DND-41 (cell line): ENCODE data around the gene SV2B.
"Not testable (repeated sequence)": the region's sequence is repeated elsewhere in the genome, so short reads cannot be mapped to it uniquely, and the experiment has no call there.

ENCODE experiments used
- ATAC-seq: fragments of 200-7000 bp; cut with Tn5 transposase; 3 replicates; pipeline ENCODE4 v1.9.1; 2021; ENCODE audit warnings: low read depth; ENCODE audit not compliant: insufficient read depth
- DNase-seq: peaks from one replicate; pipeline ENCODE4 v3.0.0-alpha.2; 2020
- H2AFZ ChIP-seq: 2 replicates; pipeline ENCODE4 v1.6.0; 2012; ENCODE audit warnings: low read depth, low read length
- H3K27ac ChIP-seq: 2 replicates; pipeline ENCODE4 v1.5.1; 2012; ENCODE audit warnings: low read length, inconsistent platforms
- H3K27me3 ChIP-seq: fragments of 200-600 bp; sonication (generic); 2 replicates; pipeline ENCODE4 v1.6.0; 2012; ENCODE audit warnings: low read length, mild to moderate bottlenecking, inconsistent platforms; ENCODE audit not compliant: insufficient read depth, poor library complexity
- H3K36me3 ChIP-seq: 2 replicates; pipeline ENCODE4 v1.5.1; 2012; ENCODE audit warnings: low read length, inconsistent platforms; ENCODE audit not compliant: insufficient read depth
- H3K4me1 ChIP-seq: 2 replicates; pipeline ENCODE4 v1.5.1; 2012; ENCODE audit warnings: mild to moderate bottlenecking, low read length; ENCODE audit not compliant: insufficient read depth
- H3K4me2 ChIP-seq: 2 replicates; pipeline ENCODE4 v1.6.0; 2012; ENCODE audit warnings: mild to moderate bottlenecking, moderate library complexity, low read length, inconsistent platforms; ENCODE audit not compliant: insufficient read depth
- H3K4me3 ChIP-seq, 2 experiments: fragments of 200-600 bp in 1 of 2; shearing (Covaris generic) in 1 of 2; 2 replicates each; pipeline ENCODE4 v1.5.1; 2012 to 2016; ENCODE audit warnings: inconsistent platforms in 2 of 2, low read length in 2 of 2, mild to moderate bottlenecking in 2 of 2, low read depth in 1 of 2, moderate library complexity in 1 of 2
- H3K79me2 ChIP-seq: 2 replicates; pipeline ENCODE4 v1.6.0; 2012; ENCODE audit warnings: low read length, inconsistent platforms; ENCODE audit not compliant: insufficient read depth
- H3K9ac ChIP-seq: 2 replicates; pipeline ENCODE4 v1.6.0; 2012; ENCODE audit warnings: low read depth, mild to moderate bottlenecking, inconsistent platforms, low read length, moderate library complexity
- H3K9me3 ChIP-seq: 2 replicates; pipeline ENCODE4 v1.5.1; 2012; ENCODE audit warnings: low read length, moderate library complexity, mild to moderate bottlenecking, inconsistent platforms; ENCODE audit not compliant: insufficient read depth, severe bottlenecking
- H4K20me1 ChIP-seq: 2 replicates; pipeline ENCODE4 v1.6.0; 2012; ENCODE audit warnings: low read length; ENCODE audit not compliant: insufficient read depth
- CTCF ChIP-seq: IDR thresholded peaks from 2 replicates; pipeline ENCODE4 v1.5.1; 2012; ENCODE audit warnings: borderline replicate concordance, low read length, moderate library complexity, mild to moderate bottlenecking; ENCODE audit not compliant: poor library complexity, severe bottlenecking; ENCODE audit errors: extremely low read depth
- EZH2 ChIP-seq: IDR thresholded peaks from 3 replicates; pipeline ENCODE4 v1.6.1; 2012; ENCODE audit warnings: borderline replicate concordance, low read depth, mild to moderate bottlenecking, moderate library complexity, low read length, inconsistent platforms; ENCODE audit not compliant: severe bottlenecking

The SV2B gene

GRCh38 chr15:91077029-91077428 is 23.0 kb upstream of the SV2B start:
- no peaks in the 10 kb centered on the region for H3K4me1 ChIP-seq
- no peaks in the 10 kb centered on the region for H3K9me3 ChIP-seq
- H4K20me1 ChIP-seq, result no peaks in the 10 kb centered on the region
- no peaks in the 10 kb centered on the region for H3K27me3 ChIP-seq
- no peak overlapping the region for H3K4me3 ChIP-seq
- ATAC-seq (no peak), DNase-seq (no peak)
- H3K79me2 ChIP-seq, result no peaks in the 10 kb centered on the region
- no peak overlapping the region for H3K4me2 ChIP-seq
- H3K36me3 ChIP-seq, result no peaks in the 10 kb centered on the region
- no peak for TF ChIP-seq EZH2
- no peak for TF ChIP-seq CTCF
- no peak overlapping the region for H3K27ac ChIP-seq
- H2AFZ ChIP-seq, result no peak overlapping the region
- H3K9ac ChIP-seq, result no peak overlapping the region

GRCh38 chr15:91093866-91094265 is 6.2 kb upstream of the SV2B start:
- not testable (repeated sequence) for H2AFZ ChIP-seq, ATAC-seq, H3K36me3 ChIP-seq, H3K9ac ChIP-seq, H3K4me1 ChIP-seq, H3K79me2 ChIP-seq, DNase-seq, H3K4me3 ChIP-seq, H3K9me3 ChIP-seq, H3K27ac ChIP-seq, H3K4me2 ChIP-seq, H4K20me1 ChIP-seq
- peaks cover 11% of the 10 kb centered on the region for H3K27me3 ChIP-seq

GRCh38 chr15:91098451-91098850 is 1.6 kb upstream of the SV2B start:
- ATAC-seq (no peak), DNase-seq (no peak)
- TF ChIP-seq EZH2, result no peak
- TF ChIP-seq CTCF, result no peak
- no peaks in the 10 kb centered on the region for H3K4me1 ChIP-seq
- H3K27me3 ChIP-seq, result peaks cover 19% of the 10 kb centered on the region
- H3K9ac ChIP-seq, result no peak overlapping the region
- no peak overlapping the region for H3K4me2 ChIP-seq
- H2AFZ ChIP-seq, result no peak overlapping the region
- no peaks in the 10 kb centered on the region for H3K36me3 ChIP-seq
- H3K9me3 ChIP-seq, result no peaks in the 10 kb centered on the region
- no peaks in the 10 kb centered on the region for H4K20me1 ChIP-seq
- no peak overlapping the region for H3K4me3 ChIP-seq
- H3K79me2 ChIP-seq, result no peaks in the 10 kb centered on the region
- H3K27ac ChIP-seq, result no peak overlapping the region

GRCh38 chr15:91099616-91099994 is 452 bp upstream of the SV2B start:
- no peak for DNase-seq
- TF ChIP-seq CTCF (no peak), EZH2 (no peak)
- H3K36me3 ChIP-seq, result no peaks in the 10 kb centered on the region
- H3K27me3 ChIP-seq, result peaks cover 23% of the 10 kb centered on the region
- no peaks in the 10 kb centered on the region for H3K79me2 ChIP-seq
- H4K20me1 ChIP-seq, result no peaks in the 10 kb centered on the region
- H3K4me1 ChIP-seq, result no peaks in the 10 kb centered on the region
- H3K9me3 ChIP-seq, result no peaks in the 10 kb centered on the region
- H3K9ac ChIP-seq, result no peak overlapping the region
- no peak overlapping the region for H2AFZ ChIP-seq
- no peak overlapping the region for H3K27ac ChIP-seq
- no peak overlapping the region for H3K4me3 ChIP-seq
- no peak for ATAC-seq
- H3K4me2 ChIP-seq, result no peak overlapping the region
